Activated CD4-positive, CD25-positive, alpha-beta regulatory T cell treated with anti-CD3 and anti-CD28 coated beads, Interleukin-2, amount 50 U/mL, for 72 hours (primary cell): Measurements from ENCODE around the gene THBD.

Experiments
- DNase-seq: peaks from one replicate; pipeline ENCODE4 v3.0.0; 2021

THBD gene

GRCh38 chr20:23049201-23050075, at the start of gene THBD:
Gene THBD (minus strand): TSS chr20:23049672. CDS start chr20:23049504, 168 bp downstream.
- no peak for DNase-seq

GRCh38 chr20:23097636-23098580, 48.4 kb upstream of the THBD start:
- DNase-seq: no peak

- no peak for DNase-seq
Measured at GRCh38 chr20:23096986-23097520, 47.6 kb upstream of the THBD start.

- no peak for DNase-seq
Measured at GRCh38 chr20:23096097-23096496, 46.6 kb upstream of the THBD start.

GRCh38 chr20:23095499-23095898, 46.0 kb upstream of the THBD start:
- no peak for DNase-seq

- no peak for DNase-seq
Measured at GRCh38 chr20:23094927-23095326, 45.5 kb upstream of the THBD start.

GRCh38 chr20:23094213-23094896, 44.9 kb upstream of the THBD start:
- no peak for DNase-seq

GRCh38 chr20:23093613-23094012, 44.1 kb upstream of the THBD start:
- DNase-seq: no peak

- no peak for DNase-seq
Measured at GRCh38 chr20:23092861-23093495, 43.5 kb upstream of the THBD start.

GRCh38 chr20:23092384-23092756, 42.9 kb upstream of the THBD start:
- no peak for DNase-seq

GRCh38 chr20:23091721-23092383, 42.4 kb upstream of the THBD start:
- no peak for DNase-seq

- DNase-seq: no peak
Measured at GRCh38 chr20:23090878-23091277, 41.4 kb upstream of the THBD start.

GRCh38 chr20:23090147-23090546, 40.7 kb upstream of the THBD start:
- no peak for DNase-seq

GRCh38 chr20:23088866-23089265, 39.4 kb upstream of the THBD start:
- no peak for DNase-seq

GRCh38 chr20:23087587-23088251, 38.2 kb upstream of the THBD start:
- DNase-seq: no peak

- DNase-seq: no peak
Measured at GRCh38 chr20:23086931-23087411, 37.5 kb upstream of the THBD start.

GRCh38 chr20:23086056-23086566, 36.6 kb upstream of the THBD start, which contains the start of gene CD93:
Gene CD93 (minus strand): TSS chr20:23086324. CDS start chr20:23086192, 132 bp downstream.
- DNase-seq: no peak

GRCh38 chr20:23085436-23086055, 36.1 kb upstream of the THBD start:
- no peak for DNase-seq

GRCh38 chr20:23084845-23085365, 35.4 kb upstream of the THBD start:
- no peak for DNase-seq

GRCh38 chr20:23084282-23084844, 34.9 kb upstream of the THBD start:
- no peak for DNase-seq
